ENCODE data around the gene MGAT5. TPM values are rescaled to one million over a fixed set of nuclear protein-coding genes. Genes with fewer than 3 reads are reported as not detected.

Gene MGAT5
- total RNA-seq, 1 donor from 2014 or later = 98.7 TPM

DNA sequence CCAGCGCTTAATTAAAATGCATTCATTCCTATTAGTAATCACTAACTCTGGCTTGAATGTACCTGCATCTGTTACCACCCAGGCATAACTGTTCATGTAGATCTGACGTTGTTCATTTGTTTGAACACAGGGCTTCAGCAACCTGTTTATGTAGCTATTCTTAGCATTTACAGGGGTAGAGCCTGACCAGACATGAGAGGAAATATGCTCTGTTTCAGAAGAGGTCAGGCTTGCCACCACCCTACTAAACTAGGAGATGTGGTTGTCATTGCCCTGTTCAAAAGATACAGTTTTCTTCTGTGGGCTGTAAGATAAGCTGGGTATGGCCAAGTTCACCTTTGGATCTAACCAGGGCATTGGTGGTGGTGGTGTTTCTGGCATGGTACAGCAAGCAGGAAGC, 8.8 kb downstream of the MGAT5 start:
- Histone ChIP-seq H3K27ac (replicated peaks) (peak overlapping the region; percentile 85), H3K4me1 (peaks cover 82% of the 10 kb centered on the region), H3K36me3 (no peaks in the 10 kb centered on the region), H3K9me3 (replicated peaks) (no peaks in the 10 kb centered on the region), H3K4me3 (no peak overlapping the region), H3K27me3 (ENCODE audit: low read depth) (no peaks in the 10 kb centered on the region)
- DNase-seq = no peak
- no peak for TF ChIP-seq CTCF (IDR thresholded peaks at IDR 0.05; ENCODE audit: borderline replicate concordance)
- intact Hi-C loops (cut with micrococcal nuclease) = no loop called here

DNA sequence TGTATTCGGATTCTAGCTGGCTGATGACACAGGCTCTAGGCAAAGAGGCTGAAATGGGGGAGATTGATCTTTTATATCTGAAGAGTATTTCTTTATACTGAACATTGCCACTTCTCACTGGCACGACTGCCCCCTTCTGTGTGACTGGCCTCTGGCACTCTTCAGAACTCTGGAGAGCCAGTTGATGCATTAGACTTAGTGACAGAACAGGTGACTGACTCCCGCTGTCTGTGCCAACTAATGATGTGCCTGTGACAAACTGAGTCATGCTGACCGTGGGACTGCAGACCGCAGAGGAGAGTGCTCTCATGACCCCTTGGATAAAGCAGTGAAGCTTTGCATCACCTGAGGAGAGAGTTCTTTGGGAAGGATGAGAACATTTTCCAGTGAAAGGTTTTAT, 14.4 kb downstream of the MGAT5 start:
- Histone ChIP-seq H3K27me3 (ENCODE audit: low read depth) (no peaks in the 10 kb centered on the region), H3K36me3 (peaks cover 10% of the 10 kb centered on the region), H3K27ac (replicated peaks) (peak overlapping the region; percentile 71), H3K4me1 (peaks cover 79% of the 10 kb centered on the region), H3K4me3 (no peak overlapping the region), H3K9me3 (replicated peaks) (no peaks in the 10 kb centered on the region)
- peak; percentile 36 for DNase-seq
- TF ChIP-seq CTCF (IDR thresholded peaks at IDR 0.05; ENCODE audit: borderline replicate concordance) = peak; percentile 39
- intact Hi-C loops (cut with micrococcal nuclease) = no loop called here

DNA sequence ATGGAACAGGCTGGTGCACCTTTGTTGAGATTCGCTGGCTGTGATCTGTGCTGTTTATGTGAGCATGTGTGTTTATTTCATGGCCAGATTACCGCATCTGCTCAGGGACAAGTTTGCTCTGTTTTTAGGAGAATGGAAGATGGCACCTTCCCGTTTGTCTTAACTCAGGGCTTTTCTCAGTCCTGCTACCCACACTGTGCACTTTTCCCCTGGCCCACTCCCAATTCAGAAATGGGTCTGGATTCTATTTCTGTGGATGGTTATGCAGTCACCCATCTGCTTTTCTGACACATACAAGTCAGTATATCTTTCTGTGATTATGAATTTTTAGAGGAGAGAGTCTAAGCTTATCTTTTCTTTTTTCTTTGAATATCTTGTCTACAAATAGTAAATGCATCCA, 15.4 kb downstream of the MGAT5 start:
- H3K4me3 ChIP-seq = no peak overlapping the region
- H3K36me3 ChIP-seq = peaks cover 10% of the 10 kb centered on the region
- no peaks in the 10 kb centered on the region for H3K27me3 ChIP-seq (ENCODE audit: low read depth)
- intact Hi-C loops (cut with micrococcal nuclease) = no loop called here
- no peak for DNase-seq
- H3K4me1 ChIP-seq = peaks cover 79% of the 10 kb centered on the region
- H3K9me3 ChIP-seq (replicated peaks) = no peaks in the 10 kb centered on the region
- no peak for TF ChIP-seq CTCF (IDR thresholded peaks at IDR 0.05; ENCODE audit: borderline replicate concordance)
- peak overlapping the region; percentile 71 for H3K27ac ChIP-seq (replicated peaks)

DNA sequence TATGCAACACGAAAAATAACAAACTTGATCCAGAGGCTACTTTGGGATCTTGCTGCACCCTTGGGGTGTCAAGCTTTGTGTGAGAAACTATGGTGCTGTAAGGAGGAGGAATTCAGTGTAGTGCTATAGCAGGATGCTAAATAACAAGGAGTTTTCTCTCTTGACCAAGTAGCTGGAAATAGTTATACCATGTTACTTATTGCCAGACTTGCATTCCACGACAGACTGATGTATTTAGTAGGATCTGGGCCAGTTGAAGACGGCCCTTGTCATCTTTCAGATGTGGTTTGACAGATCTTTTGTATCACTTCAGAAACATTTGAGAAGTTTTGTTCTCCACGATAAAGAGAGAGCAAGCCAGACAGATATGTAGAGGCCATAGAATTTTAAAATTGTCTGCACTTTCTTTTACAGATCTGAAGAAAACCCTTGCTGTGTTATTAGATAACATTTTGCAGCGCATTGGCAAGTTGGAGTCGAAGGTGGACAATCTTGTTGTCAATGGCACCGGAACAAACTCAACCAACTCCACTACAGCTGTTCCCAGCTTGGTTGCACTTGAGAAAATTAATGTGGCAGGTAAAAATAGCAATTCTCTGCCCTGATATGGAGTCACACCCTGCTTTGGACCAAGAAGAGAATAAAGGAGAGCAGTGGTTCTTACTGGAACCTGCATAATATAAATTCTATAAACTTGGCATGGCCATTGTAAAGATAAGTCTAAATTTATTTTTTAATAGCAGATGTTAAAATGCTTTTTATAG, 16.3 kb downstream of the MGAT5 start:
- no peak for TF ChIP-seq CTCF (IDR thresholded peaks at IDR 0.05; ENCODE audit: borderline replicate concordance)
- intact Hi-C loops (cut with micrococcal nuclease) = no loop called here
- Histone ChIP-seq H3K27me3 (ENCODE audit: low read depth) (no peaks in the 10 kb centered on the region), H3K4me3 (no peak overlapping the region), H3K36me3 (peaks cover 10% of the 10 kb centered on the region), H3K9me3 (replicated peaks) (no peaks in the 10 kb centered on the region), H3K27ac (replicated peaks) (peak overlapping the region; percentile 71), H3K4me1 (peaks cover 83% of the 10 kb centered on the region)
- DNase-seq = no peak

DNA sequence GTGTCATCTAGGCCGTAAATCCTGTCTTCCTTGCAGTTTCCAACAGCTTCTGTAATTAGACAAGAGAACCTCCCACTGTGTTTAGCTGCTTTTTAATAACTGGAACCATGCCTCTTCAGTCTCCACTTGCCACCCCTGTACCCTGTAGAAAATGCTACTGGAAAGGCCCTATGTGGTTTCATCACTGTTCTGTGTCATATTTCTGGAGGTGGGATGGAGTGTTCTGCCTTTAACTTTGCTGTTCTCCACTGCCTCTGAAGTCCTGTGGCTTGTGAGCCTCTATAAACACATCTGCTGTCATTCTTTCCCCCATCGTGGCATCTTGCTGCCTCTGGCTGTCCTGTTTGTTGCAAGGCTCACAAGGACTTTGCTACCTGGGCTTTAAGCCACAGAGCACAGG, 17.9 kb downstream of the MGAT5 start:
- Histone ChIP-seq H3K36me3 (peaks cover 10% of the 10 kb centered on the region), H3K9me3 (replicated peaks) (no peaks in the 10 kb centered on the region), H3K27me3 (ENCODE audit: low read depth) (no peaks in the 10 kb centered on the region), H3K4me3 (no peak overlapping the region), H3K4me1 (peaks cover 96% of the 10 kb centered on the region), H3K27ac (replicated peaks) (peak overlapping the region; percentile 71)
- intact Hi-C loops (cut with micrococcal nuclease) = no loop called here
- TF ChIP-seq CTCF (IDR thresholded peaks at IDR 0.05; ENCODE audit: borderline replicate concordance) = no peak
- DNase-seq = no peak

Measured in left ventricle myocardium inferior (tissue), 1 donor.